ENCODE data around the gene ABO. TPM values are rescaled to one million over a fixed set of nuclear protein-coding genes. Genes with fewer than 3 reads are reported as not detected.

The ABO gene
- total RNA-seq, 1 experiment from 2014 or later, result 0.15 TPM

- ChIA-PET CTCF (interaction anchor here (1.0 to 4.0 kb wide), 2 partner anchors 10 to 63 kb away, joined by 4 to 22 read pairs; no protein-coding TSS in a partner anchor), POLR2A (no interaction called here)
- TF ChIP-seq ZBTB43 (CRISPR knock-in tag; IDR thresholded peaks at IDR 0.05) (no peak), ZNF512 (CRISPR knock-in tag; IDR thresholded peaks at IDR 0.05; ENCODE audit: borderline replicate concordance) (no peak), SMAD3 (CRISPR knock-in tag; IDR thresholded peaks at IDR 0.05; ENCODE audit: borderline replicate concordance) (no peak), FOXK1 (CRISPR knock-in tag; IDR thresholded peaks at IDR 0.05) (no peak), TP53 (CRISPR knock-in tag; IDR thresholded peaks at IDR 0.05) (no peak), NFYB (CRISPR knock-in tag; conservative IDR thresholded peaks at IDR 0.05; ENCODE audit: low read depth) (no peak), NFE2L1 (CRISPR knock-in tag; IDR thresholded peaks at IDR 0.05) (no peak), ATF3 (CRISPR knock-in tag; conservative IDR thresholded peaks at IDR 0.05) (no peak), NR1H2 (CRISPR knock-in tag; IDR thresholded peaks at IDR 0.05) (no peak)
- Mint-ChIP-seq H3K36me3 (no peaks in the 10 kb centered on the region), H3K27me3 (ENCODE audit: low read depth) (peaks cover 3% of the 10 kb centered on the region), H3K27ac (no peak overlapping the region), H3K4me3 (no peak overlapping the region), H3K4me1 (peaks cover 8% of the 10 kb centered on the region; the same call in 1 of the 2 replicates), H3K9me3 (no peaks in the 10 kb centered on the region)
- ATAC-seq (no peak), DNase-seq (ENCODE audit: low spot score) (no peak)
These were observed 26.2 kb downstream of the ABO start for GRCh38 chr9:133248726-133249295.

- ChIA-PET CTCF (interaction anchor here (1.7 kb wide), 2 partner anchors 9 to 59 kb away, joined by 6 to 11 read pairs; no protein-coding TSS in a partner anchor), POLR2A (no interaction called here)
- ATAC-seq (no peak), DNase-seq (ENCODE audit: low spot score) (no peak)
- H3K4me3 Mint-ChIP-seq, result no peak overlapping the region
- H3K27me3 Mint-ChIP-seq (ENCODE audit: low read depth), result peaks cover 3% of the 10 kb centered on the region
- TF ChIP-seq GRHL2 (CRISPR knock-in tag; IDR thresholded peaks at IDR 0.05; ENCODE audit: insufficient replicate concordance, severe bottlenecking) (no peak), ZNF416 (CRISPR knock-in tag; IDR thresholded peaks at IDR 0.05) (no peak), CREM (CRISPR knock-in tag; IDR thresholded peaks at IDR 0.05) (no peak), OVOL2 (CRISPR knock-in tag; IDR thresholded peaks at IDR 0.05; ENCODE audit: borderline replicate concordance) (no peak), ZNF138 (CRISPR knock-in tag; conservative IDR thresholded peaks at IDR 0.05) (no peak), ZNF512 (CRISPR knock-in tag; IDR thresholded peaks at IDR 0.05; ENCODE audit: borderline replicate concordance) (no peak), FOXJ3 (CRISPR knock-in tag; IDR thresholded peaks at IDR 0.05; ENCODE audit: borderline replicate concordance) (no peak), FOXP1 (CRISPR knock-in tag; IDR thresholded peaks at IDR 0.05; ENCODE audit: borderline replicate concordance) (no peak), ERG (CRISPR knock-in tag; IDR thresholded peaks at IDR 0.05) (no peak), TP53 (CRISPR knock-in tag; IDR thresholded peaks at IDR 0.05) (no peak), PRRX2 (CRISPR knock-in tag; IDR thresholded peaks at IDR 0.05) (no peak), NR2C2 (CRISPR knock-in tag; IDR thresholded peaks at IDR 0.05) (no peak), NR3C1 (CRISPR knock-in tag; conservative IDR thresholded peaks at IDR 0.05; ENCODE audit: low read depth) (no peak), JUN (CRISPR knock-in tag; IDR thresholded peaks at IDR 0.05) (no peak), USF2 (CRISPR knock-in tag; IDR thresholded peaks at IDR 0.05) (no peak), ZNF121 (CRISPR knock-in tag; IDR thresholded peaks at IDR 0.05) (no peak), STAT6 (CRISPR knock-in tag; conservative IDR thresholded peaks at IDR 0.05; ENCODE audit: low read depth) (no peak), HMGA2 (CRISPR knock-in tag; IDR thresholded peaks at IDR 0.05) (no peak), GABPB1 (CRISPR knock-in tag; IDR thresholded peaks at IDR 0.05) (no peak)
- H3K4me1 Mint-ChIP-seq, result peaks cover 8% of the 10 kb centered on the region; the same call in 1 of the 2 replicates
- H3K9me3 Mint-ChIP-seq, result no peaks in the 10 kb centered on the region
- no peaks in the 10 kb centered on the region for H3K36me3 Mint-ChIP-seq
- no peak overlapping the region for H3K27ac Mint-ChIP-seq
These were observed 27.4 kb downstream of the ABO start for GRCh38 chr9:133247632-133248031.

Measured in WTC11 (cell line).